Measurements from ENCODE around the gene ARL6IP1. TPM values are rescaled to one million over a fixed set of nuclear protein-coding genes. Genes with fewer than 3 reads are reported as not detected.

ARL6IP1 gene
- total RNA-seq = 10 to 100 TPM; 97.0 to 97.3 TPM

DNA sequence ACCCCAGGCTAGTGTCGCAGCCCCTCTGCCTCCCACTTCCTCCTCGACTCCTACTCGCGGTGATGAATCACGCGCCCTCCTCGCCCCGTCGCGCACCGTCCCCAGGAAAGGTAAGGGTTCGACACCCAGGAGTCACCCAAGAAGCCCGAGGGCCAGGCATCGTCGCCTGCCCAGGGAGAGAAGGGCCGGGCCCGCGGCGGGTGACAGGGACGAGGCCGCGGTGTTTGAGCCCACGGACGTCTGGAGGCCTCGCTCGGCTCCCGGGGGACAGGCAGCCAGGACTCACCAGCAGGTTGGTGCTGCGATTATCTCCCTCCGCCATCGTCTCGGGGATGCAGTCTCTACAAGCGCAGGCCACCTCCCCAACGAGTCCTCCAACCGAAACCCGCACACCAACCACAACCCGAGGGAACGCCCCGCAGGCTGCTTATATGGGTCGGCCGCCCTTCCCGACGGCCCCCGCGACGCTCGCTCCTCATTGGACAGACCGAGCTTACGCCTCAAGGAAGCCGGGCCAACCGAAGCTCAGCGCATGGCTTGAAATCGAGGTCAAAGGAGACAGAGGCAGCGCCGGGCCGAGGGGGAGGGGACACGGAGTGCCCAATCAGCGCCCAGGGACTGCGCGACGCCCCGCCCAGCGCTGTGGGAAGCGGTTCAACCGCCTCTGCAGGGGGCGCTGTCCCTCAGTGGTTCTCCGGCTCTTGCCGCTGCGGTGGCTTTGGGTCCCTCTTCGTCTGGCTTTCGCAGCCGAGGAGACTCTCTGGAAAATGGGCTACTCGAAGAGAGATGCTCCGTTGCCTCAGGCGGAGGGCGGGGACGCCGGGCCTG is at the start of gene ARL6IP1:
Gene ARL6IP1, minus strand, starts transcription at position 405 of the 828 bp plus-strand sequence. Its CDS starts 83 bp downstream, at position 322.
- H3K9me3 Mint-ChIP-seq = no peaks in the 10 kb centered on the region
- H3K36me3 Mint-ChIP-seq (ENCODE audit: low read depth) = peaks cover 45% of the 10 kb centered on the region
- POLR2A ChIA-PET = interaction anchor here (0.7 to 9.0 kb wide), 10 partner anchors 13 to 54 kb away, joined by 3 to 210 read pairs (median 4); partner anchors contain the start of gene RPS15A
- ATAC-seq = peak; percentile 96
- DNase-seq = peak; percentile 99
- peak within 1 kb of the TSS; percentile 98 for H3K4me3 Mint-ChIP-seq
- CTCF ChIA-PET = interaction anchor here (0.6 to 6.5 kb wide), 21 partner anchors 9 to 272 kb away, joined by 3 to 59 read pairs (median 4); partner anchors contain the start of genes COQ7 and RPS15A
- TF ChIP-seq, protein P1, sequence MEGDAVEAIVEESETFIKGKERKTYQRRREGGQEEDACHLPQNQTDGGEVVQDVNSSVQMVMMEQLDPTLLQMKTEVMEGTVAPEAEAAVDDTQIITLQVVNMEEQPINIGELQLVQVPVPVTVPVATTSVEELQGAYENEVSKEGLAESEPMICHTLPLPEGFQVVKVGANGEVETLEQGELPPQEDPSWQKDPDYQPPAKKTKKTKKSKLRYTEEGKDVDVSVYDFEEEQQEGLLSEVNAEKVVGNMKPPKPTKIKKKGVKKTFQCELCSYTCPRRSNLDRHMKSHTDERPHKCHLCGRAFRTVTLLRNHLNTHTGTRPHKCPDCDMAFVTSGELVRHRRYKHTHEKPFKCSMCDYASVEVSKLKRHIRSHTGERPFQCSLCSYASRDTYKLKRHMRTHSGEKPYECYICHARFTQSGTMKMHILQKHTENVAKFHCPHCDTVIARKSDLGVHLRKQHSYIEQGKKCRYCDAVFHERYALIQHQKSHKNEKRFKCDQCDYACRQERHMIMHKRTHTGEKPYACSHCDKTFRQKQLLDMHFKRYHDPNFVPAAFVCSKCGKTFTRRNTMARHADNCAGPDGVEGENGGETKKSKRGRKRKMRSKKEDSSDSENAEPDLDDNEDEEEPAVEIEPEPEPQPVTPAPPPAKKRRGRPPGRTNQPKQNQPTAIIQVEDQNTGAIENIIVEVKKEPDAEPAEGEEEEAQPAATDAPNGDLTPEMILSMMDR (IDR thresholded peaks at IDR 0.05) = peak; percentile 82
- no peaks in the 10 kb centered on the region for H3K27me3 Mint-ChIP-seq
- H3K4me1 Mint-ChIP-seq (ENCODE audit: low read depth) = peaks cover 55% of the 10 kb centered on the region
- intact Hi-C loops (cut with micrococcal nuclease) = no loop called here
- H3K27ac Mint-ChIP-seq = peak within 1 kb of the TSS; percentile 95

DNA sequence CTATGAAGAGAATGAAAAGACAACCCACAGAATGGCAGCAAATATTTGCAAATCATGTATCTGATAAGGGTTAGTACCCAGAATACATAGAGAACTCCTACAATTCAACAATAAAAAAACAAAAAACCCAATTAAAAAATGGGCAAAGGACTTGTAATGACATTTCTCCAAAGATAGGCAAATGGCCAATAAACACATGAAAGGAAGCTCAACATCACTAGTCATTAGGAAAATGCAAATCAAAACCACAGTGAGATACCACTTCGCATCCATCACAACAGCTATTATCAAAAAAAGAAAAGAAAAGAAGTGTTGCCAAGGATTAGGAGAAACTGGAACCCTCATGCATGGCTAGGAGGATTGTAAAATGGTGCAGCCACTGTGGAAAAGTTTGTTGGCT is 45.1 kb upstream of the ARL6IP1 start:
- TF ChIP-seq, protein P1 (IDR thresholded peaks at IDR 0.05) = no peak
- Mint-ChIP-seq H3K27ac (peak overlapping the region; percentile 57), H3K4me3 (no peak overlapping the region), H3K9me3 (no peaks in the 10 kb centered on the region), H3K36me3 (ENCODE audit: low read depth) (peaks cover 47% of the 10 kb centered on the region), H3K27me3 (no peaks in the 10 kb centered on the region), H3K4me1 (ENCODE audit: low read depth) (peaks cover 2% of the 10 kb centered on the region)
- POLR2A ChIA-PET = interaction anchor here (1.0 to 1.3 kb wide), 2 partner anchors 9 to 45 kb away, joined by 3 to 4 read pairs; partner anchors contain the start of gene ARL6IP1
- intact Hi-C loops (cut with micrococcal nuclease) = no loop called here
- CTCF ChIA-PET = interaction anchor here (1.2 to 4.2 kb wide), 2 partner anchors 11 to 44 kb away, joined by 4 to 21 read pairs; partner anchors contain the start of gene ARL6IP1
- ATAC-seq (no peak), DNase-seq (no peak)

DNA sequence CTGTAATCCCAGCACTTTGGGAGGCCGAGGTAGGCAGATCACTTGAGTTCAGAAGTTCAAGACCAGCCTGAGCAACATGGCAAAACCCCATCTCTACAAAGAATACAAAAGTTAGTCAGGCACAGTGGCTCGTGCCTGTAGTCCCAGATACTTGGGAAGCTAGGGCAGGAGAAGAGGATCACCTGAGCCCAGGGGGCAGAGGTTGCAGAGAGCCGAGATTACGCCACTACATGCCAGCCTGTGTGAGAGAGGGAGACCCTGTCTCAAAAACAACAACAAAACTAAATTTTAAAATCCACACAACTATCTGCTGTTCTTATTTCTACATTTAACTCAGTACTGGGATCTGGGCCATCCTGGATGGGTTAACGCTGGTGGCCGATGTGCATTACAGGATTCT is 41.2 kb upstream of the ARL6IP1 start:
- intact Hi-C loops (cut with micrococcal nuclease) = no loop called here
- no peaks in the 10 kb centered on the region for H3K9me3 Mint-ChIP-seq
- H3K27ac Mint-ChIP-seq = no peak overlapping the region
- ChIA-PET CTCF (interaction anchor here (1.4 kb wide), 1 partner anchor 12 kb away, joined by 6 read pairs; no protein-coding TSS in a partner anchor), POLR2A (interaction anchor here (0.7 kb wide), 1 partner anchor 28 kb away, joined by 3 read pairs; no protein-coding TSS in a partner anchor)
- DNase-seq (no peak), ATAC-seq (no peak)
- H3K4me3 Mint-ChIP-seq = no peak overlapping the region
- TF ChIP-seq, protein P1 (IDR thresholded peaks at IDR 0.05) = no peak
- H3K4me1 Mint-ChIP-seq (ENCODE audit: low read depth) = peaks cover 12% of the 10 kb centered on the region
- H3K36me3 Mint-ChIP-seq (ENCODE audit: low read depth) = peaks cover 53% of the 10 kb centered on the region
- no peaks in the 10 kb centered on the region for H3K27me3 Mint-ChIP-seq

DNA sequence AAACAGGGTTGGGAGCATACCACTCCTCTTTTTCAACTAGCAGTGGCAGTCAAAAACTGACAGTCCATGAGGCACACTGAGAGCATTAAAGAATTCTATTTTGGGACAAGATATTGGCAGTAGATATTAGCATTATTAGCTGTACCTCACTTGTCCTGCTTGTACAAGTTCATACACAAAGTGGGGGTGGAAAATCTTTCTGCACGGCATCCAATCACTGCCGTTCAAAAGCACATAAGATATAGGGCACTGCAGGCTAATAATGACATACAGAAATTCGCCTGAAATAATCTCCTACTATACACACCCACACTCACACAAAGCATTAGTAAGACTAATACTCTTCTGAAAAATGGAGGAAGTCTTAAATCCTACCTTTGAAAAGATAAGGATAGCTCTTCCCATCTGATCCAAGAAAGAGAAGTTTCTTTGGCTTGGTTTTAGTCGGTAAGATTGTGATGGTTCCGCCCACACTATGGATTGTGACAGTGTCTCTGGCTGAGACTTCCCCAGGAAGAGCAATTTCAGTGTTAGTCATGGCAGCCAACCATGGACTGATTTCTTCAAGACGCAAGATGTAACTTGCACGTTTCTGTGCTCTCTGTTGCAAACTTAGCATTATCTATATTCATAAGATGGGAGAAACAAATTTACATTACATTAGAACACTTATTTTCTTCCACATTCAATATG is 40.6 kb upstream of the ARL6IP1 start:
- H3K36me3 Mint-ChIP-seq (ENCODE audit: low read depth) = peaks cover 53% of the 10 kb centered on the region
- H3K9me3 Mint-ChIP-seq = no peaks in the 10 kb centered on the region
- no peak overlapping the region for H3K4me3 Mint-ChIP-seq
- no peak overlapping the region for H3K27ac Mint-ChIP-seq
- peaks cover 17% of the 10 kb centered on the region for H3K4me1 Mint-ChIP-seq (ENCODE audit: low read depth)
- DNase-seq (no peak), ATAC-seq (no peak)
- intact Hi-C loops (cut with micrococcal nuclease) = no loop called here
- ChIA-PET POLR2A (interaction anchor here (0.7 kb wide), 1 partner anchor 27 kb away, joined by 3 read pairs; no protein-coding TSS in a partner anchor), CTCF (interaction anchor here (1.0 to 1.4 kb wide), 3 partner anchors 9 to 40 kb away, joined by 3 to 6 read pairs (median 5); partner anchors contain the start of gene ARL6IP1)
- TF ChIP-seq, protein P1 (IDR thresholded peaks at IDR 0.05) = no peak
- H3K27me3 Mint-ChIP-seq = no peaks in the 10 kb centered on the region

Data from activated CD8-positive, alpha-beta T cell treated with anti-CD3 and anti-CD28 coated beads for 36 hours (primary cell).